Ascending aorta (tissue), 2 donors: ENCODE results near the gene C1orf167. TPM values are rescaled to one million over a fixed set of nuclear protein-coding genes. Genes with fewer than 3 reads are reported as not detected.

Experiments
- DNase-seq, 2 donors: peaks; one replicate each; pipeline ENCODE4 v3.0.0-alpha.2; 2019; ENCODE audit warnings: low spot score in 2 of 2
- H3K27ac ChIP-seq, 2 donors: fragments of 200-600 bp; sonication (generic); one replicate each; pipeline ENCODE4 v1.5.1; 2016 to 2017; ENCODE audit warnings: mild to moderate bottlenecking in 1 of 2
- H3K27me3 ChIP-seq: fragments of 200-600 bp; sonication (generic); one replicate; pipeline ENCODE4 v1.5.1; 2017
- H3K36me3 ChIP-seq, 2 donors: fragments of 200-600 bp; sonication (generic); one replicate each; pipeline ENCODE4 v1.5.1; 2016
- H3K4me1 ChIP-seq, 2 donors: fragments of 200-600 bp; sonication (generic); one replicate each; pipeline ENCODE4 v1.5.1; 2016 to 2017; ENCODE audit warnings: mild to moderate bottlenecking in 1 of 2
- H3K4me3 ChIP-seq, 2 donors: fragments of 200-600 bp; sonication (generic); one replicate each; pipeline ENCODE4 v1.5.1; 2016 to 2017; ENCODE audit warnings: mild to moderate bottlenecking in 1 of 2
- H3K9me3 ChIP-seq, 2 donors: fragments of 200-600 bp; sonication (generic); one replicate each; pipeline ENCODE4 v1.5.1; 2016
- intact Hi-C: fragments of 100-400 bp; cut with DNase I; formaldehyde crosslinking; loops from one replicate; pipeline ENCODE4 v1.15.1; 2023
- total RNA-seq: library from RNA; depleted of rRNA; stranded (reverse); fragments of >200 nt; gene quantifications from one replicate; pipeline ENCODE4 v1.1.0, GENCODE V29; 2016
- TF ChIP-seq, protein P1 (sequence below), 3 experiments: fragments of 200-600 bp in 2 of 3; fragments of 450-650 bp in 1 of 3; sonication (generic) in 2 of 3; IDR thresholded peaks; one replicate each; pipeline ENCODE4 v1.5.1; 2016 to 2019; ENCODE audit warnings: antibody characterized with exemption in 3 of 3, mild to moderate bottlenecking in 1 of 3, moderate library complexity in 1 of 3

C1orf167 gene
- total RNA-seq, 1 donor from 2014 or later = not detected

GRCh38 chr1:11733306-11733705, 28.7 kb upstream of the C1orf167 start:
- Histone ChIP-seq H3K4me1 (peaks cover 3 to 25% of the 10 kb centered on the region in 2 donors), H3K4me3 (no peak overlapping the region), H3K36me3 (no peaks in the 10 kb centered on the region), H3K27ac (no peak overlapping the region), H3K27me3 (no peaks in the 10 kb centered on the region), H3K9me3 (no peaks in the 10 kb centered on the region)
- TF ChIP-seq, protein P1, sequence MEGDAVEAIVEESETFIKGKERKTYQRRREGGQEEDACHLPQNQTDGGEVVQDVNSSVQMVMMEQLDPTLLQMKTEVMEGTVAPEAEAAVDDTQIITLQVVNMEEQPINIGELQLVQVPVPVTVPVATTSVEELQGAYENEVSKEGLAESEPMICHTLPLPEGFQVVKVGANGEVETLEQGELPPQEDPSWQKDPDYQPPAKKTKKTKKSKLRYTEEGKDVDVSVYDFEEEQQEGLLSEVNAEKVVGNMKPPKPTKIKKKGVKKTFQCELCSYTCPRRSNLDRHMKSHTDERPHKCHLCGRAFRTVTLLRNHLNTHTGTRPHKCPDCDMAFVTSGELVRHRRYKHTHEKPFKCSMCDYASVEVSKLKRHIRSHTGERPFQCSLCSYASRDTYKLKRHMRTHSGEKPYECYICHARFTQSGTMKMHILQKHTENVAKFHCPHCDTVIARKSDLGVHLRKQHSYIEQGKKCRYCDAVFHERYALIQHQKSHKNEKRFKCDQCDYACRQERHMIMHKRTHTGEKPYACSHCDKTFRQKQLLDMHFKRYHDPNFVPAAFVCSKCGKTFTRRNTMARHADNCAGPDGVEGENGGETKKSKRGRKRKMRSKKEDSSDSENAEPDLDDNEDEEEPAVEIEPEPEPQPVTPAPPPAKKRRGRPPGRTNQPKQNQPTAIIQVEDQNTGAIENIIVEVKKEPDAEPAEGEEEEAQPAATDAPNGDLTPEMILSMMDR (IDR thresholded peaks at IDR 0.05) = no peak
- intact Hi-C loops = loop anchor here (5.0 kb wide), 1 partner anchor 461 kb away; the partner anchor contains the start of gene UBIAD1
- DNase-seq = no peak

- H3K4me3 ChIP-seq = peak overlapping the region; percentile 72 to 83
- no peaks in the 10 kb centered on the region for H3K9me3 ChIP-seq
- intact Hi-C loops = loop anchor here (5.0 kb wide), 1 partner anchor 172 kb away; no protein-coding TSS in a partner anchor
- H3K36me3 ChIP-seq = no peaks in the 10 kb centered on the region
- H3K27me3 ChIP-seq = no peaks in the 10 kb centered on the region
- TF ChIP-seq, protein P1 (IDR thresholded peaks at IDR 0.05) = no peak
- DNase-seq = no peak
- peak overlapping the region; percentile 73 to 90 for H3K27ac ChIP-seq
- peaks cover 3 to 24% of the 10 kb centered on the region in 2 donors for H3K4me1 ChIP-seq
Observed at GRCh38 chr1:11735531-11735853, 26.5 kb upstream of the C1orf167 start.

DNA sequence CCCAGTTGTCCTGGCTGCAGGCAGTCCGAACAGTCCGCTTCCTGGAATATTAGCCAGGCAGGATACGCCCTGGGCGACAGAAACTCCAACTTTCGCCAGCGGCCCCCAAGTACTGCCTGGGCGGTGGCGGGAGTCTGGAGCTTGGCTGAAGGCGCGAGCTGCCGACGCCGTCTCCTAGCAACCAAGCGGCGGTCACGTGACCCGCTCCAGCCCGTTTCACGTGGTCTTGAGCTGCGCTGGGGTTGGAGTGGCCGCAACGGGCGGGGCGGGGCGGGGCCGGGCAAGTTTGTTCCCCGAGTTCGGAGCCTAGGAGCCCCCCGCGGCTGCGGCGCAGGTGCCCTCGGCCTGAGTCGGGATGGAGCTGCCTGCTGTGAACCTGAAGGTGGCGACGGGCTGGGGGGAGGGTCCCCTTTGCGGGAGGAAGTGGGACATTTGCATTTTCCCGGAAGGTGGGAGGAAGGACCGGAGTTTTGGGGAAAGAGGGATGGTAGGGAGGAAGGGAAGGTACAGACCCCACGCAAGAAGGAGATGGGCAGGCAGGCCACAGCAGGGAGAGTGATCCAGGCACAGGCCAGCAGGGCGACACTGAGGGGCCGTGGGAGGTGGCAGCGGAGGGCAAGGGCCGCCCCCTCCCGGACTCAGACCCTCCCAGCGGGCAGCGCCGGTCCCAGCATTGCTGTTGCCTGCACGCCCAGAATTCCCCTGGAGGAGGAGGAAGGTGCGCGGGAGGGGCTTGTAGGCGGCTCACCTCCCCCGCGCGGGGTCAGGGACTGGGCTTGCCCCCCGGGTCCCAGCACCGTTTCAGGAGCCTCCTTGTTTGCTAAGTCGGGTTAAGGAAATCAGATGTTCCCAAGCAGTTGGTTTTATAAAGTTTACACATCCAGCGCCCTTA, 25.9 kb upstream of the C1orf167 start, which contains the start of gene AGTRAP:
TSS of gene AGTRAP (plus strand) at position 283 of the 892 bp plus-strand sequence. CDS start at position 356, 73 bp downstream.
- H3K4me1 ChIP-seq = peaks cover 3 to 18% of the 10 kb centered on the region in 2 donors
- peak within 1 kb of the TSS; percentile 72 to 83 for H3K4me3 ChIP-seq

GRCh38 chr1:11736746-11737639, 25.0 kb upstream of the C1orf167 start:
- H3K4me3 ChIP-seq = peak overlapping the region; percentile 72 to 83
- H3K4me1 ChIP-seq = peaks cover 3 to 17% of the 10 kb centered on the region in 2 donors
- TF ChIP-seq, protein P1 (IDR thresholded peaks at IDR 0.05) = no peak
- peak overlapping the region; percentile 73 to 90 for H3K27ac ChIP-seq
- DNase-seq = peak in 1 of 2 donors; percentile 83
- no peaks in the 10 kb centered on the region for H3K27me3 ChIP-seq
- no peaks in the 10 kb centered on the region for H3K36me3 ChIP-seq
- intact Hi-C loops = loop anchor here (1.0 to 5.0 kb wide), 4 partner anchors 54 to 170 kb away; partner anchors contain the start of genes CLCN6, FBXO2 and FBXO44
- no peaks in the 10 kb centered on the region for H3K9me3 ChIP-seq

More for the DNA sequence above, 25.9 kb upstream of the C1orf167 start, which contains the start of gene AGTRAP:
- TF ChIP-seq, protein P1 (IDR thresholded peaks at IDR 0.05) = no peak
- intact Hi-C loops = loop anchor here (1.0 to 5.0 kb wide), 4 partner anchors 55 to 171 kb away; partner anchors contain the start of genes CLCN6, FBXO2 and FBXO44
- DNase-seq = peak; percentile 81 to 97
- H3K27me3 ChIP-seq = no peaks in the 10 kb centered on the region
- no peaks in the 10 kb centered on the region for H3K36me3 ChIP-seq
- no peaks in the 10 kb centered on the region for H3K9me3 ChIP-seq
- peak within 1 kb of the TSS; percentile 73 to 90 for H3K27ac ChIP-seq

DNA sequence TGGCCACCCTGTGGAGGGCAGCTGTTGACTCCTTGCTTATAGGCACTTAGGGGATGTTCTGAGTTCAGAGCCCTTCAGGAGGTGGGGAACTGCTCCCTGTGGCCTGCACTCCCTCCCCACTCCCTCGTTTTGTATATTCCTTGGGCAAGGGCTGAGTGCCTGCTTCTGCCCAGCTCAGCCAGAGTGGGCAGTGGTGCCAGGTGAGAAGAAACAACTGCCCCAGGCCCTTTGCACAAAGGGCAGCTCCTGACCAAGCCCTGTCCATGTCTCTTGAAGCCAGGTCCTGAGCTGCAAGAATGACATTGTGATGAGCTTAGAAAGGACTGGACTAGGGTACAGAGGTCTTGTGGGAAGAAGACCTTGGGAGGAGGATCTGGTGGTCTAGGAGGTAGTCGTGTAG, 23.9 kb upstream of the C1orf167 start:
- peaks cover 3 to 13% of the 10 kb centered on the region in 2 donors for H3K4me1 ChIP-seq
- no peak overlapping the region for H3K4me3 ChIP-seq
- intact Hi-C loops = loop anchor here (5.0 kb wide), 1 partner anchor 169 kb away; no protein-coding TSS in a partner anchor
- TF ChIP-seq, protein P1 (IDR thresholded peaks at IDR 0.05) = no peak
- no peak for DNase-seq
- H3K27ac ChIP-seq = no peak overlapping the region
- H3K27me3 ChIP-seq = no peaks in the 10 kb centered on the region
- H3K36me3 ChIP-seq = no peaks in the 10 kb centered on the region
- no peaks in the 10 kb centered on the region for H3K9me3 ChIP-seq
